ENCODE results near the gene EXOC1. TPM values are rescaled to one million over a fixed set of nuclear protein-coding genes. Genes with fewer than 3 reads are reported as not detected.

Gene EXOC1
- total and polyA plus RNA-seq, 2 donors (not counting 1 experiment from before 2014, with no cell fraction given) = 32.3 to 64.2 TPM

DNA sequence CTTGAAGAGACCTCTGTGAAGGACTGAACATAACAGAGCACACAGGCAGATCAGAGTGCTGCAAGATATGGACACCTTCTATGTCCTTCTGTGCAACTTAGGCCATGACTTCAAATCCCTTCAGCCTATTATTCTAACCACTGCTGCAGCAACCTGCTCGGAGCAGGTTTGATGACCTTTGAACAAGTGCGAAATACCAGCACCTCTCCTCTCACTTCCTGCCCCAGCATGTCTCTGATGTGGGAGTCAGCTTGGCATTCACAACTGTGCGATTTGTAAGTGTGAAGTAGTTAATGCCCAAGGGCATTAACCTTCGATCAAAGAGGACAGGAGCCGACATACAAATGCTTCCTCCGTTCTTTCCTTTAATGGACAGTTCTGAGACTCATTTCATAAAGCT lies 1.6 kb upstream of the EXOC1 start:
- no peak for TF ChIP-seq EZH2 (IDR thresholded peaks at IDR 0.05; ENCODE audit: low read length, missing control alignments)
- TF ChIP-seq, protein P1, sequence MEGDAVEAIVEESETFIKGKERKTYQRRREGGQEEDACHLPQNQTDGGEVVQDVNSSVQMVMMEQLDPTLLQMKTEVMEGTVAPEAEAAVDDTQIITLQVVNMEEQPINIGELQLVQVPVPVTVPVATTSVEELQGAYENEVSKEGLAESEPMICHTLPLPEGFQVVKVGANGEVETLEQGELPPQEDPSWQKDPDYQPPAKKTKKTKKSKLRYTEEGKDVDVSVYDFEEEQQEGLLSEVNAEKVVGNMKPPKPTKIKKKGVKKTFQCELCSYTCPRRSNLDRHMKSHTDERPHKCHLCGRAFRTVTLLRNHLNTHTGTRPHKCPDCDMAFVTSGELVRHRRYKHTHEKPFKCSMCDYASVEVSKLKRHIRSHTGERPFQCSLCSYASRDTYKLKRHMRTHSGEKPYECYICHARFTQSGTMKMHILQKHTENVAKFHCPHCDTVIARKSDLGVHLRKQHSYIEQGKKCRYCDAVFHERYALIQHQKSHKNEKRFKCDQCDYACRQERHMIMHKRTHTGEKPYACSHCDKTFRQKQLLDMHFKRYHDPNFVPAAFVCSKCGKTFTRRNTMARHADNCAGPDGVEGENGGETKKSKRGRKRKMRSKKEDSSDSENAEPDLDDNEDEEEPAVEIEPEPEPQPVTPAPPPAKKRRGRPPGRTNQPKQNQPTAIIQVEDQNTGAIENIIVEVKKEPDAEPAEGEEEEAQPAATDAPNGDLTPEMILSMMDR (conservative IDR thresholded peaks at IDR 0.05 in 1 of 2, IDR thresholded peaks at IDR 0.05 in 1 of 2; ENCODE audit: low read depth in 1 of 2, low read length in 2 of 2) = no peak

DNA sequence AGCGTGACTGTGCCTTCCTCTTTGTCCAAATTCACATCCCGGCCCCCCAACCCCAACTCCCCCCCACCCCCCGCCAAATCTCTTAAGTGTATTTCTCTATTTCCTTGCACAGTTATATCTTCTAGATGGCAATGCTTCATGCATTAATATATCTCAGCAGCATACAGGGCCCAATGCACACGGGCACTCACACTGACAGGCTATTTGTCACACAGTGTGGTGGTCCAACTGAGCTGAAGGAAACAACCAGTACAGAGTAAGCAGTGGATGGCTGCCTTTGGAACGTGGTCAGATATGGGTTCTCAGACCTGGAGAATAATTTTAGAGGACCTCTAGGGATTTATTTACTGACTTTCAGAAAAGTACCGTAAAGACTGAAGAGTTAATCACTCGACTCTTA lies 681 bp downstream of the EXOC1 start:
- Histone ChIP-seq H3K4me3 (replicated peaks in 1 of 4; ENCODE audit: control extremely low read depth in 1 of 4, insufficient read depth in 1 of 4, low read depth in 3 of 4, low read length in 4 of 4) (peak overlapping the region; percentile 93 to 98 (median 94)), H3K36me3 (ENCODE audit: control insufficient read depth, insufficient read depth, low read length) (no peaks in the 10 kb centered on the region), H2AFZ (ENCODE audit: low read length) (peak overlapping the region; percentile 92), H3K27me3 (ENCODE audit: control insufficient read depth, insufficient read depth, low read length) (peaks cover 3% of the 10 kb centered on the region), H3K9ac (ENCODE audit: insufficient read depth, low read length) (peak overlapping the region; percentile 93), H4K20me1 (ENCODE audit: control insufficient read depth, extremely low read depth, insufficient read depth, low read length) (no peaks in the 10 kb centered on the region), H3K79me2 (ENCODE audit: control insufficient read depth, insufficient read depth, low read length) (peaks cover 32% of the 10 kb centered on the region), H3K4me1 (ENCODE audit: control insufficient read depth, extremely low read depth, insufficient read depth, low read length) (no peaks in the 10 kb centered on the region), H3K27ac (ENCODE audit: insufficient read depth, low read length) (peak overlapping the region; percentile 95), H3K4me2 (ENCODE audit: extremely low read depth, insufficient read depth, low read length) (peak overlapping the region; percentile 71), H3K9me3 (ENCODE audit: control insufficient read depth, insufficient read depth, low read depth, low read length) (no peaks in the 10 kb centered on the region)
- DNase-seq (ENCODE audit: low read depth in 2 of 2) = no peak
- TF ChIP-seq, protein P1 (conservative IDR thresholded peaks at IDR 0.05 in 1 of 2, IDR thresholded peaks at IDR 0.05 in 1 of 2; ENCODE audit: low read depth in 1 of 2, low read length in 2 of 2) = no peak
- no peak for TF ChIP-seq EZH2 (IDR thresholded peaks at IDR 0.05; ENCODE audit: low read length, missing control alignments)

More for the DNA sequence above, 1.6 kb upstream of the EXOC1 start:
- H3K9ac ChIP-seq (ENCODE audit: insufficient read depth, low read length) = no peak overlapping the region
- H3K36me3 ChIP-seq (ENCODE audit: control insufficient read depth, insufficient read depth, low read length) = no peaks in the 10 kb centered on the region
- H4K20me1 ChIP-seq (ENCODE audit: control insufficient read depth, extremely low read depth, insufficient read depth, low read length) = no peaks in the 10 kb centered on the region
- no peaks in the 10 kb centered on the region for H3K9me3 ChIP-seq (ENCODE audit: control insufficient read depth, insufficient read depth, low read depth, low read length)
- H3K27ac ChIP-seq (ENCODE audit: insufficient read depth, low read length) = no peak overlapping the region
- peaks cover 3% of the 10 kb centered on the region for H3K27me3 ChIP-seq (ENCODE audit: control insufficient read depth, insufficient read depth, low read length)
- H3K79me2 ChIP-seq (ENCODE audit: control insufficient read depth, insufficient read depth, low read length) = peaks cover 25% of the 10 kb centered on the region
- H2AFZ ChIP-seq (ENCODE audit: low read length) = no peak overlapping the region
- no peak overlapping the region for H3K4me3 ChIP-seq (replicated peaks in 1 of 4; ENCODE audit: control extremely low read depth in 1 of 4, insufficient read depth in 1 of 4, low read depth in 3 of 4, low read length in 4 of 4)
- H3K4me1 ChIP-seq (ENCODE audit: control insufficient read depth, extremely low read depth, insufficient read depth, low read length) = no peaks in the 10 kb centered on the region
- H3K4me2 ChIP-seq (ENCODE audit: extremely low read depth, insufficient read depth, low read length) = no peak overlapping the region
- no peak for DNase-seq (ENCODE audit: low read depth in 2 of 2)

DNA sequence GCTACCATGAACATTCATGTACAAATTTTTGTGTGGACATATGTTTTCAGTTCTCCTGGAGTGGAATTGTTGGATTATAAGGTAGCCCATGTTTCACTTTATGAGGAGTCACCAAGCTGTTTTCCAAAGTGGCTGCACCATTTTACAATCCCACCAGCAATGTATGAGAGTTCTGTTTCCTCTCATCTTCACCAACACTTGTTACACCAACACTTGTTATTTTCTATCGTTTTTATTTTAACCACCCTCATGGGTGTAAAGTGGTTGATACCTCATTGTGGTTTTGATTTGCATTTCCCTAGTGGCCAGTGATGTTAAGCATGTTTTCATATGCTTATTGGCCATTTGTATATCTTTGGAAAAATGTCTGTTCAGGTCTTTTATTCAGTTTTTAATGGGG lies 4.1 kb downstream of the EXOC1 start:
- DNase-seq (ENCODE audit: low read depth in 2 of 2) = no peak
- H4K20me1 ChIP-seq (ENCODE audit: control insufficient read depth, extremely low read depth, insufficient read depth, low read length) = no peaks in the 10 kb centered on the region
- no peaks in the 10 kb centered on the region for H3K9me3 ChIP-seq (ENCODE audit: control insufficient read depth, insufficient read depth, low read depth, low read length)
- no peak overlapping the region for H3K4me3 ChIP-seq (replicated peaks in 1 of 4; ENCODE audit: control extremely low read depth in 1 of 4, insufficient read depth in 1 of 4, low read depth in 3 of 4, low read length in 4 of 4)
- H3K4me1 ChIP-seq (ENCODE audit: control insufficient read depth, extremely low read depth, insufficient read depth, low read length) = no peaks in the 10 kb centered on the region
- no peaks in the 10 kb centered on the region for H3K27me3 ChIP-seq (ENCODE audit: control insufficient read depth, insufficient read depth, low read length)
- H3K36me3 ChIP-seq (ENCODE audit: control insufficient read depth, insufficient read depth, low read length) = no peaks in the 10 kb centered on the region
- no peak overlapping the region for H3K27ac ChIP-seq (ENCODE audit: insufficient read depth, low read length)
- peaks cover 34% of the 10 kb centered on the region for H3K79me2 ChIP-seq (ENCODE audit: control insufficient read depth, insufficient read depth, low read length)
- H3K4me2 ChIP-seq (ENCODE audit: extremely low read depth, insufficient read depth, low read length) = no peak overlapping the region
- no peak overlapping the region for H2AFZ ChIP-seq (ENCODE audit: low read length)
- TF ChIP-seq EZH2 (IDR thresholded peaks at IDR 0.05; ENCODE audit: low read length, missing control alignments) = no peak
- TF ChIP-seq, protein P1 (conservative IDR thresholded peaks at IDR 0.05 in 1 of 2, IDR thresholded peaks at IDR 0.05 in 1 of 2; ENCODE audit: low read depth in 1 of 2, low read length in 2 of 2) = no peak
- H3K9ac ChIP-seq (ENCODE audit: insufficient read depth, low read length) = no peak overlapping the region
